Measurements from ENCODE around the gene PHOX2B. TPM values are rescaled to one million over a fixed set of nuclear protein-coding genes. Genes with fewer than 3 reads are reported as not detected.
"Not testable (repeated sequence)": the region's sequence is repeated elsewhere in the genome, so short reads cannot be mapped to it uniquely, and the experiment has no call there.

Gene PHOX2B
- total RNA-seq, 2 experiments from 2014 or later, result not detected

DNA sequence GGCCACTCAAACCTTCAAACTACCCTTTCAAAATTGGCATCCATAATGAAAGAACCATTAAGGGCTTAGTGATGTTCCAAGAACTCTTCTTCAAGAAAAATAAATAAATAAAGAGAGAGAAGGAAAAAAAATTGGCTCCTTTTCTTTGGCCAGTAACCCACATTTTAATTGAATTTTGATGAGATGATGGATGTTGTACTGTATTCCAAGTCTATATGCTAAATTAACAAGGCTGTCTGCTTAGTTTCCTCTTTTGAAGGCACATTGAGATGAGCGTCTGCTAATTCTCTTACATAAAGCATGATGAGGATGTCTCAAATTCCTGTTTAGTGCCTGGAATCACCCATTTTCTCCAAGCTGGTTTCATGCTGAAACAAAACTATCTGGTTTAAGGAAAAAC, 33.4 kb downstream of the PHOX2B start:
- CTCF ChIA-PET, result no interaction called here
- no peak for DNase-seq
- no peaks in the 10 kb centered on the region for H3K4me1 Mint-ChIP-seq

DNA sequence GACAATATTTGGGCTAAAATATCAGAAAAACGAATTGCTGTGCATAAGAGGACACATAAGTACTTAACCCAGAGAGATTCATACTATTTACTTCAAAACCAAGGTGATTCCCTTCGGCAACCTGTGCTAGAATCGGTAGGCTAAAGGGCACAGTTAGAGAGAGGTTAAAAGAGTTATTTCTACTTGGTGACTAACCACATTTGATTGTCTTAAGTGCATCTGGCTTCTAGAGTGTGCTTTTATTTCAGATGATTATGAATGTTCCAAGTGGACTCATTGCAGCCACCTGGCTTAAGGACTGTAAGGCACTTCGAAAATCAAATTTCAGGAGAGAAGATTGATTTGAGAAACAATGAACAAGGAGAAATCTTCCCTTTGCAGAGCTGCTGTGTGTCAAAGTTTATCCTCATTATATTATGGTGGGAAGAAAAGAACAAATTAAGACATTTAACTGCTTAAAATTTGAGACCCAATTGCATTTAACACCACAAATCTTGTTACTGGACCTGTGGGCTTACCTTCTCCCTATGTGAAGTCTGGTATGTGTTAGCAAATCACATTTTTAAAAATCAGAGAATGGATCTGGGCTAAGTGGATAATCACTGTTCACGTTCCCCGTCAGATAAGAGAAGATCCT, 34.0 kb downstream of the PHOX2B start:
- no peaks in the 10 kb centered on the region for H3K9me3 Mint-ChIP-seq
- no peak for DNase-seq
- ChIA-PET CTCF (no interaction called here), POLR2A (no interaction called here)
- H3K4me3 Mint-ChIP-seq, result no peak overlapping the region
- peaks cover 4% of the 10 kb centered on the region for H3K27me3 Mint-ChIP-seq
- no peaks in the 10 kb centered on the region for H3K36me3 Mint-ChIP-seq (ENCODE audit: low read depth)
- H3K4me1 Mint-ChIP-seq, result no peaks in the 10 kb centered on the region
- H3K27ac Mint-ChIP-seq, result no peak overlapping the region

More for the DNA sequence above, 33.4 kb downstream of the PHOX2B start:
- no peak overlapping the region for H3K4me3 Mint-ChIP-seq
- no peaks in the 10 kb centered on the region for H3K9me3 Mint-ChIP-seq
- H3K27ac Mint-ChIP-seq, result no peak overlapping the region
- POLR2A ChIA-PET, result no interaction called here
- peaks cover 4% of the 10 kb centered on the region for H3K27me3 Mint-ChIP-seq
- H3K36me3 Mint-ChIP-seq (ENCODE audit: low read depth), result no peaks in the 10 kb centered on the region

DNA sequence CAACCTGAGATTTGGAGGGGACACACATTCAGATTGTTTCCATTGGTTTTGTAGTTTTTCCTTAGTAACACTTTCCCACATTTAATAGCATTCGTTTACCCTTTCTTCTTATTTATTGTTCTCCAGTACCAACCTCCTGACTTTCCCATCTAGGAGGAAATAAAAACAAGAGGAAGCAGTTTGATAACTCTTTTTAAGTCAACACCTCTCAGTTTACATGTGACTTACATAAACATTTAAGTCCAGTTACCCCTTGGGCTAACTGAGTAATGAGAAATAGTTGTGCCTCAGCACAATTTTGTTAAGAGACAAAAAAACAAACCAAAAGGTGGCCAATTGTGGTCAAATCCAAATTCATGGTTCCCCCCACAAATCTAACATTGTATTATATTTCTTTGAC, 34.8 kb downstream of the PHOX2B start:
- no peak overlapping the region for H3K27ac Mint-ChIP-seq
- CTCF ChIA-PET, result no interaction called here
- POLR2A ChIA-PET, result no interaction called here

DNA sequence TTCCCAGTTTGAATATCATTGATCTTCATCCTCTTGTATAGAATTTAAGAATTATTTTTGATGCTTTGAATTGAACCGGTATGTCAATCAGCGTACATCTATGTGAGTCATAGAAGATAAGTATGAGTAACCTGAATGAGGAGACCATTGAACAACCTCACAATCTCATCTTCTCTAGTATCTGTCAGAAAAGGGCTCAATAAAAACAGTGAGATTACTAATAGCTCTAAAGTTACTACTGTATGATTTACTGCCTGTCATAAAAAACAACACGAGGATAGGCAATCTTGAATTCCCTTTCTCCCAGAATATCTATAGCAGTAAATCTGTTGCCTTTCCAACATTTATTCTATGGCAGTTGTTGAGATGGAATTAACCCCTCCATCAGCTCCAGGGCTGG, 36.1 kb downstream of the PHOX2B start:
- H3K27me3 Mint-ChIP-seq, result peaks cover 4% of the 10 kb centered on the region
- H3K36me3 Mint-ChIP-seq (ENCODE audit: low read depth), result no peaks in the 10 kb centered on the region
- ChIA-PET POLR2A (interaction anchor here (0.6 kb wide), 1 partner anchor 1793 kb away, joined by 4 read pairs; no protein-coding TSS in a partner anchor), CTCF (no interaction called here)
- no peak overlapping the region for H3K27ac Mint-ChIP-seq
- no peaks in the 10 kb centered on the region for H3K4me1 Mint-ChIP-seq
- no peaks in the 10 kb centered on the region for H3K9me3 Mint-ChIP-seq
- DNase-seq, result no peak
- no peak overlapping the region for H3K4me3 Mint-ChIP-seq

More for the DNA sequence above, 34.8 kb downstream of the PHOX2B start:
- Mint-ChIP-seq H3K4me1 (no peaks in the 10 kb centered on the region), H3K27me3 (peaks cover 4% of the 10 kb centered on the region), H3K9me3 (no peaks in the 10 kb centered on the region), H3K36me3 (ENCODE audit: low read depth) (no peaks in the 10 kb centered on the region), H3K4me3 (no peak overlapping the region)
- no peak for DNase-seq

DNA sequence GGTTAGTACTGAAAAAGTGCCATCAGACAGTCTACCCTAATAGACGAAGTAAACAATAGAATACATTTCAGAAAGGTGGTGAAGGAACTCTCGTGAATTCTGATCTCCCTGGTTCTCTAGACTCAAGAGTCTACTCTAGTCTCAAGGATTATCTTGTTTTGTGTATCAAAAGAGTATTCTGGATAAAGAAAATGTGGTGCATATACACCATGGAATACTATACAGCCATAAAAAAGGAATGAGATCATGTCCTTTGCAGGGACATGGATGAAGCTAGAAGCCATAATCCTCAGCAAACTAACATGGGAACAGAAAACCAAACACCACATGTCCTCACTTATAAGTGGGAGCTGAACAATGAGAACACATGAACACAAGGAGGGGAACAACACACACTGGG, 36.9 kb downstream of the PHOX2B start:
- H3K4me3 Mint-ChIP-seq; H3K9me3 Mint-ChIP-seq; H3K4me1 Mint-ChIP-seq; POLR2A ChIA-PET; H3K36me3 Mint-ChIP-seq (ENCODE audit: low read depth); DNase-seq; CTCF ChIA-PET; H3K27me3 Mint-ChIP-seq; H3K27ac Mint-ChIP-seq: not testable (repeated sequence)

DNA sequence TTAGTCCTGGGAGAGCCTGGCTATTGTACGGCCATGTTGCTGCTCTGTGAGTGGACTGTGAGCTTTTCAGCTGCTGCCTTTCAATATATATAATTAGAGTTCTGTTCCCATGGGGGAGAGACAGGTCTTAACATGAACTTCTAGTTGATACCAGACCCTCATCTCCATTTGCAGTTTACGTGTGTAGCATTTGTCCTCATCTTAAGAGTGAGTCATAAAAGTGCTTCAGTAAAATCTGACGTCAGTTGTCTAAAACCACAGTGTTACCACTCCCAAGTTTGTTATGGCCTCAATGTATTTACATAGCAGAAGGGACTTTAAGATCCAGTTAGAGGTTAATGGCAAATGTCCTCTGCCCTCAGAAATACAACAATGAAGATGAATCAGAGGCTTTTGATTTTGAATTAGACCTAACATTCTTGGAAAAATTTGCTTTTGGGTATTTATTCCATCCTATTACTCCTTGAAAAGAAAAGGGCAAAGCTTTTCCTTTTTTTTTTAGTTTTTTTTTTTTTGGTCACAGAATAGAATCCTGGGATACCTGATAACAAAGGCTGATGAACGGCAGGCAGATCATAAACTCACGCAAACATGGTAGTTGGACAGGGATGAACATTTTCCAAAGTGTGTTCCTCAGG, 38.6 kb downstream of the PHOX2B start:
- Mint-ChIP-seq H3K27me3 (peaks cover 2% of the 10 kb centered on the region), H3K4me3 (no peak overlapping the region), H3K4me1 (no peaks in the 10 kb centered on the region), H3K9me3 (no peaks in the 10 kb centered on the region), H3K27ac (no peak overlapping the region), H3K36me3 (ENCODE audit: low read depth) (no peaks in the 10 kb centered on the region)
- ChIA-PET POLR2A (no interaction called here), CTCF (no interaction called here)
- no peak for DNase-seq

DNA sequence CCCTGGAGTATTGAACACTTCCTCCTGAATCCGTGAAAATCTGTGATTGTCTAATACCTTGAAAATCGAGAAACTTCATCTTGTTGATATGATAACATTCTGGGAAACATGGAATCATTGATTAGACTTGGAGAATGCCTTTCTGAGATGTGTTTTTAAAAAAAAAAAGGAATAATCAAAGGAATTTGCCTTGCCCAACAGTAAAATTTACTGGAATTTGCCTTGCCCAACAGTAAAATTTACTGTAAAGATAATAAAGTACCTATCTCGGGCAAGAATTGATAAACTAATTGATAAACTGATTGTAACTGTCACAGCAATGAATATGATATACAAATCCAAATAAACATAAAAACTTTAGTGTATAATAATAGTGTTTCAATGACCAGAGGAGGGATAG, 44.7 kb downstream of the PHOX2B start:
- no peak overlapping the region for H3K4me3 Mint-ChIP-seq
- no peak for DNase-seq
- H3K4me1 Mint-ChIP-seq, result no peaks in the 10 kb centered on the region
- H3K9me3 Mint-ChIP-seq, result no peaks in the 10 kb centered on the region
- no peaks in the 10 kb centered on the region for H3K36me3 Mint-ChIP-seq (ENCODE audit: low read depth)
- CTCF ChIA-PET, result no interaction called here
- no peak overlapping the region for H3K27ac Mint-ChIP-seq
- peaks cover 6% of the 10 kb centered on the region for H3K27me3 Mint-ChIP-seq
- POLR2A ChIA-PET, result no interaction called here

DNA sequence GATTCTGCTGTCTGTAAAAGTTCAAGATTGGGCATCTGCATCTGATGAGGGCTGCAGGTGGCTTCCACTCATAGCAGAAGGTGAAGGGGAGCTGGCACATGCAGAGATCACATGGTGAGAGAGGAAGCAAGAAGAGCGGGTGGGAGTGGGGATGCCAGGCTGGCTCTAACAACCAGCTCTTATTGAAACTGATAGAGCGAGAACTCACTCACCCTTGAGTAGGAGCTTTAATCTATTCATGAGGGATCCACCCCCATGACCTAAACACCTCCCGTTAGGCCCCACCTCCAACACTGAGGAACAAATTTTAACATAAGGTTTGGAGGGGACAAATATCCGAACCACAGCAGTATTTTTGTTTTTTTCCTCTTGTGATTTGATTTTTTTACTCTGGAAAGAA, 45.8 kb downstream of the PHOX2B start:
- CTCF ChIA-PET, result no interaction called here
- Mint-ChIP-seq H3K27ac (no peak overlapping the region), H3K36me3 (ENCODE audit: low read depth) (no peaks in the 10 kb centered on the region), H3K4me3 (no peak overlapping the region), H3K4me1 (no peaks in the 10 kb centered on the region), H3K27me3 (peaks cover 6% of the 10 kb centered on the region), H3K9me3 (no peaks in the 10 kb centered on the region)
- DNase-seq, result no peak
- POLR2A ChIA-PET, result no interaction called here

DNA sequence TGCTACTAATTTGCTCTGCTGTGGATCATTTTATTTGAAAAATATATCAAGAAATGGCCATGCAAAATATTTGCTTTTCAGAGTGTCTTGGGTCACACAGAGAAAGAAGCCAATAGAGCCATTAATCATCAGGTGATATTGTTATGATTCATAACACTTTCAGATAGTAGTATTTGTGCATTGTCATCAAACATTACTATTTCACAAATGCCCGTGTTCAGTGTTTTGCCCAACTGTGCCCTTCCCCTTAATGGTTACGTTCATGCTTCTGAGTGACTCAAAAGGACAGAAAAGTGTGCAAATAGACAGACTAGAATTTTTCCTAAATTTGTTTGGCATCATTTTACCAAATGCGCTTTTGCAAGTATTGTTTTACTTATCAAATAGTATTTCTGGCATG, 46.5 kb downstream of the PHOX2B start:
- Mint-ChIP-seq H3K27me3 (peaks cover 6% of the 10 kb centered on the region), H3K4me1 (no peaks in the 10 kb centered on the region), H3K27ac (no peak overlapping the region), H3K9me3 (no peaks in the 10 kb centered on the region), H3K4me3 (no peak overlapping the region), H3K36me3 (ENCODE audit: low read depth) (no peaks in the 10 kb centered on the region)
- DNase-seq, result no peak
- ChIA-PET POLR2A (no interaction called here), CTCF (interaction anchor here (1.6 kb wide), 1 partner anchor 18 kb away, joined by 4 read pairs; no protein-coding TSS in a partner anchor)

DNA sequence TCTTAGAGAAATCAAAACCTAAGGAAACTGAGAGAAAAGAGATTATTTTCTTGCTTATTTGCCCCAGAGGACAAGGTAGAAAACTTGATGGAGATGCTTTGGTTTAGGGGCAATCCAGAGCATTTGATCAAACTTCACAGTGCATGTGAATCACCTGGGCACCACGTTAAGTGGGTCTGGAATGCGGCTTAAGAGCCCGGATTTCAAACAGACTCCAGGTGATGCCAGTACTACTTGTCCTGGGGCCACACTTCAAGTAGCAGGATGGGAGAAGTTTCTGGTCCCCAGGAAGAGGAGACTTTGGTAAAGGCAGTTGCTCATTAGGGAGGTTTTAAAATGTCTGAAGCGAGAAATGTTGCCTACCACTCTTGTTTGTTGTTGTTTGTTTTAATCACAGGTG, 51.8 kb downstream of the PHOX2B start:
- Mint-ChIP-seq H3K27me3 (no peaks in the 10 kb centered on the region), H3K36me3 (ENCODE audit: low read depth) (no peaks in the 10 kb centered on the region), H3K4me3 (no peak overlapping the region), H3K27ac (no peak overlapping the region), H3K4me1 (no peaks in the 10 kb centered on the region), H3K9me3 (no peaks in the 10 kb centered on the region)
- ChIA-PET CTCF (no interaction called here), POLR2A (no interaction called here)
- no peak for DNase-seq

DNA sequence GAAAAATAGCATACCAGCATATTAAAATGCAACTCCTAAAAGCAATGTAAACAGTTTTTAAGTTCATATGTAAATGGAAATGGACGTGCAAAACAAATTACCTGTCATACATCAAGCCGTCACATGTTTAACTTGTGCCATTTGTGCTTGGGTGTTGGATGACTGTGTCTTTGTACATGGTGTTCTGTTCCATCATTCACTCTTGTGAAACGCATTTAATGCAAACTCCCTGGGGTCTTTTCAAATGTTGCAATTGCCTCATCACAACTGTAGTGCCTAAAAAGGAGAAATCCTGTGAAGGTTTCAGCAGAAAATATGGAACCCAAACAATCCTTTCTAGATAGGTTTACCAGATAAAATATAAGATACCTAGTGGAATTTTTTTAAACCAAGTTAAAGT, 52.4 kb downstream of the PHOX2B start:
- POLR2A ChIA-PET, result no interaction called here
- Mint-ChIP-seq H3K4me1 (no peaks in the 10 kb centered on the region), H3K36me3 (ENCODE audit: low read depth) (no peaks in the 10 kb centered on the region), H3K27me3 (no peaks in the 10 kb centered on the region), H3K4me3 (no peak overlapping the region), H3K27ac (no peak overlapping the region), H3K9me3 (no peaks in the 10 kb centered on the region)
- CTCF ChIA-PET, result no interaction called here
- DNase-seq, result no peak

Other genes with a start within 250 kb of the PHOX2B start
- not detected for gene LIMCH1, start 210.6 kb downstream of the PHOX2B start, total RNA-seq
- 10 to 100 TPM; 54.4 to 65.6 TPM for gene TMEM33, start 186.7 kb upstream of the PHOX2B start, total RNA-seq
- under 1 TPM; 0.07 to 0.19 TPM for gene DCAF4L1, start 233.0 kb upstream of the PHOX2B start, total RNA-seq
- 10 to 100 TPM; 31.3 to 34.1 TPM for gene SLC30A9, start 241.8 kb upstream of the PHOX2B start, total RNA-seq

Data from activated CD4-positive, alpha-beta T cell treated with anti-CD3 and anti-CD28 coated beads, Interleukin-2, amount 10 ng/mL, durations not matched to agents 7 days and 5 days (primary cell).